A673 (cell line): ENCODE measurements around the gene KLK12. TPM values are rescaled to one million over a fixed set of nuclear protein-coding genes. Genes with fewer than 3 reads are reported as not detected.

Experiments
- BruUV-seq: library from RNA; stranded (reverse); fragments of 400-500 nt; replicated peaks from 2 replicates; lab custom pipeline; 2021; lab: Mats Ljungman, UMichigan
- CTCF ChIA-PET: fragments of 300-600 bp; sonication (Branson Sonifier 250); formaldehyde crosslinking; loops from one replicate; lab custom pipeline; 2022; ENCODE audit warnings: antibody characterized with exemption; lab: Charles Lee
- POLR2A ChIA-PET: fragments of 300-600 bp; sonication (Branson Sonifier 250); formaldehyde crosslinking; loops from one replicate; lab custom pipeline; 2022; ENCODE audit warnings: antibody characterized with exemption; ENCODE audit not compliant: low non-redundant PET; lab: Charles Lee
- DNase-seq: peaks from one replicate; pipeline ENCODE4 v3.0.0-alpha.2; 2015; ENCODE audit warnings: low spot score
- H3K27ac ChIP-seq: fragments of 200-600 bp; sonication (generic); 2 replicates; pipeline ENCODE4 v1.5.1; 2016; ENCODE audit warnings: mixed run types, low read depth, mild to moderate bottlenecking, mixed read lengths, antibody characterized with exemption, low read length; ENCODE audit not compliant: poor library complexity, severe bottlenecking
- H3K27me3 ChIP-seq: fragments of 200-600 bp; sonication (generic); replicated peaks from 2 replicates; pipeline ENCODE4 v1.6.1; 2017; ENCODE audit warnings: mixed run types, low read depth, mild to moderate bottlenecking, mixed read lengths, antibody characterized with exemption, low read length; ENCODE audit not compliant: insufficient read depth, poor library complexity
- H3K36me3 ChIP-seq: fragments of 200-600 bp; sonication (generic); 2 replicates; pipeline ENCODE4 v1.6.1; 2016; ENCODE audit warnings: mixed run types, mild to moderate bottlenecking, mixed read lengths, antibody characterized with exemption, low read length; ENCODE audit not compliant: insufficient read depth, poor library complexity, severe bottlenecking
- H3K4me1 ChIP-seq: fragments of 200-600 bp; sonication (generic); 2 replicates; pipeline ENCODE4 v1.6.1; 2017; ENCODE audit warnings: mixed run types, mild to moderate bottlenecking, mixed read lengths, antibody characterized with exemption, low read length; ENCODE audit not compliant: insufficient read depth, poor library complexity, severe bottlenecking
- H3K4me3 ChIP-seq: fragments of 200-600 bp; sonication (generic); 2 replicates; pipeline ENCODE4 v1.5.1; 2016; ENCODE audit warnings: low read depth, mixed run types, mild to moderate bottlenecking, mixed read lengths, low read length; ENCODE audit not compliant: poor library complexity, severe bottlenecking
- H3K9me3 ChIP-seq: fragments of 200-600 bp; sonication (generic); 2 replicates; pipeline ENCODE4 v1.6.1; 2016; ENCODE audit warnings: mixed run types, low read depth, mild to moderate bottlenecking, mixed read lengths, antibody characterized with exemption, low read length; ENCODE audit not compliant: poor library complexity, severe bottlenecking
- EZH2 ChIP-seq: fragments of 200-600 bp; sonication (generic); IDR thresholded peaks from 2 replicates; pipeline ENCODE4 v1.6.1; 2017; ENCODE audit warnings: borderline replicate concordance, low read depth, mild to moderate bottlenecking, mixed read lengths, antibody characterized with exemption, low read length; ENCODE audit not compliant: poor library complexity, severe bottlenecking
- intact Hi-C: fragments of 100-400 bp; cut with micrococcal nuclease; formaldehyde crosslinking; loops from one replicate; pipeline ENCODE4 v1.10.0; 2022; ENCODE audit not compliant: unreplicated experiment
- total RNA-seq: library from RNA; stranded (reverse); gene quantifications from 2 replicates; pipeline ENCODE4 v1.2.3, GENCODE V29; 2021
- TF ChIP-seq, protein P1 (sequence below): fragments of 300-800, 200-600 bp; sonication (generic); conservative IDR thresholded peaks from 2 replicates; pipeline ENCODE4 v1.5.1; 2017; ENCODE audit warnings: low read depth, mild to moderate bottlenecking, antibody characterized with exemption, low read length, moderate library complexity, mixed read lengths

KLK12 gene
- total RNA-seq, 1 experiment from 2014 or later, result not detected

DNA sequence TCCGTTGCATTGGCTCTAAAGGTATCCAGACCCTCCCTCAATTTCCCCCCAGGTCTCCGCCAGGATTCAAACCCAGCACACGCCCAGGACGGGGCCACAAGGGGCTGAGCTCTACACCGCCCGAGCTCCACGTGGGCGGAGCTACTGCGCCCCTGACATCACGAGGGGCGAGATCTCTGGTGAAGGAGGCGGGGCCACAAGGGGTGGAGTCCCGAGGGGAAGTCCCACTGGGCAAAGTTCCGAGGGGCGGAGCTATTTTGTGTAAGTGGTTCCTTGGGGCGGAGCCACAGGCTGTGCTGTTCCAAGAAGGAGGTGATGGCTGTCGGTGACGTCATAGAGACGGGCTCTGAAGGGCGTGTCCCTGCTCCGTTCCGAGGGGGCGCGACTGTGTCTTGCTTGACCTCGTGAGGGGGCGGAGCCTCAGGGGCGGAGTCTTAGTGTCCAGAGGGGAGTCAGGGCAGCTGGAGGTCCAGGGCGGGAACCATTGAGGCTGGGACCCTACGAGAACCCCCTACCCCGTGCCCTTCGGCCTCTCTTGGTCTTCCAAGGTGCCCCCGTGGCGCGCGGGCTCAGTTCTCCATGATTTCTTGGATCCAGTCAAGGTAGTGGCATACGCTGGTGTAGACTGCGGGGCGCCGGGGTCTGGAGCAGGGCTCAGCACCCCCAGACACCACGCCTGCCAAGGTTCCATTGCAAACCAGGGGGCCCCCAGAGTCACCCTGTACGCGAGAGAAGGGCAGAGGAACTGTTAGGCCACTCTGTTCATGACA is 32.1 kb downstream of the KLK12 start:
- ChIA-PET CTCF (interaction anchor here (0.6 to 1.2 kb wide), 2 partner anchors 14 to 78 kb away, joined by 3 to 5 read pairs; no protein-coding TSS in a partner anchor), POLR2A (no interaction called here)
- no peaks in the 10 kb centered on the region for H3K36me3 ChIP-seq
- intact Hi-C loops, result no loop called here
- DNase-seq, result peak; percentile 61
- no peaks in the 10 kb centered on the region for H3K9me3 ChIP-seq
- no peak overlapping the region for H3K27ac ChIP-seq
- H3K4me1 ChIP-seq, result no peaks in the 10 kb centered on the region
- no TSS peak for BruUV-seq
- TF ChIP-seq, protein P1, sequence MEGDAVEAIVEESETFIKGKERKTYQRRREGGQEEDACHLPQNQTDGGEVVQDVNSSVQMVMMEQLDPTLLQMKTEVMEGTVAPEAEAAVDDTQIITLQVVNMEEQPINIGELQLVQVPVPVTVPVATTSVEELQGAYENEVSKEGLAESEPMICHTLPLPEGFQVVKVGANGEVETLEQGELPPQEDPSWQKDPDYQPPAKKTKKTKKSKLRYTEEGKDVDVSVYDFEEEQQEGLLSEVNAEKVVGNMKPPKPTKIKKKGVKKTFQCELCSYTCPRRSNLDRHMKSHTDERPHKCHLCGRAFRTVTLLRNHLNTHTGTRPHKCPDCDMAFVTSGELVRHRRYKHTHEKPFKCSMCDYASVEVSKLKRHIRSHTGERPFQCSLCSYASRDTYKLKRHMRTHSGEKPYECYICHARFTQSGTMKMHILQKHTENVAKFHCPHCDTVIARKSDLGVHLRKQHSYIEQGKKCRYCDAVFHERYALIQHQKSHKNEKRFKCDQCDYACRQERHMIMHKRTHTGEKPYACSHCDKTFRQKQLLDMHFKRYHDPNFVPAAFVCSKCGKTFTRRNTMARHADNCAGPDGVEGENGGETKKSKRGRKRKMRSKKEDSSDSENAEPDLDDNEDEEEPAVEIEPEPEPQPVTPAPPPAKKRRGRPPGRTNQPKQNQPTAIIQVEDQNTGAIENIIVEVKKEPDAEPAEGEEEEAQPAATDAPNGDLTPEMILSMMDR, result no peak
- no peak for TF ChIP-seq EZH2
- H3K27me3 ChIP-seq, result peaks cover 20% of the 10 kb centered on the region
- H3K4me3 ChIP-seq, result no peak overlapping the region

GRCh38 chr19:51002089-51002532 is 32.7 kb downstream of the KLK12 start:
- Histone ChIP-seq H3K36me3 (no peaks in the 10 kb centered on the region), H3K27me3 (peaks cover 14% of the 10 kb centered on the region), H3K4me3 (no peak overlapping the region), H3K27ac (no peak overlapping the region), H3K4me1 (no peaks in the 10 kb centered on the region), H3K9me3 (no peaks in the 10 kb centered on the region)
- no peak for DNase-seq
- TF ChIP-seq, protein P1, result no peak
- TF ChIP-seq EZH2, result no peak
- no TSS peak for BruUV-seq
- intact Hi-C loops, result no loop called here
- CTCF ChIA-PET, result interaction anchor here (1.2 kb wide), 1 partner anchor 15 kb away, joined by 3 read pairs; no protein-coding TSS in a partner anchor
- POLR2A ChIA-PET, result no interaction called here

- no peaks in the 10 kb centered on the region for H3K9me3 ChIP-seq
- no peak for DNase-seq
- peaks cover 10% of the 10 kb centered on the region for H3K27me3 ChIP-seq
- intact Hi-C loops, result no loop called here
- no peaks in the 10 kb centered on the region for H3K36me3 ChIP-seq
- H3K27ac ChIP-seq, result no peak within 1 kb of the TSS
- no TSS peak for BruUV-seq
- H3K4me1 ChIP-seq, result no peaks in the 10 kb centered on the region
- ChIA-PET POLR2A (no interaction called here), CTCF (no interaction called here)
- H3K4me3 ChIP-seq, result no peak within 1 kb of the TSS
- TF ChIP-seq, protein P1, result no peak
- TF ChIP-seq EZH2, result no peak
Observed at GRCh38 chr19:51001515-51001914, 33.3 kb downstream of the KLK12 start, which contains the start of gene KLK8. Gene KLK8, minus strand, starts transcription at chr19:51001604. Its CDS starts 437 bp downstream, at chr19:51001167.
